Measurements from ENCODE around the gene RNF157.
A peak's percentile ranks its signal among the peaks of the same experiment; 100 is the strongest.
"Not testable (repeated sequence)": the region's sequence is repeated elsewhere in the genome, so short reads cannot be mapped to it uniquely, and the experiment has no call there.

RNF157 gene

GRCh38 chr17:76232342-76232741 is 8.0 kb downstream of the RNF157 start:
- no peak for DNase-seq

GRCh38 chr17:76226749-76227148 is 13.5 kb downstream of the RNF157 start:
- DNase-seq = not testable (repeated sequence)

GRCh38 chr17:76225373-76226086 is 14.8 kb downstream of the RNF157 start:
- not testable (repeated sequence) for DNase-seq

- no peak for DNase-seq
Measured at GRCh38 chr17:76223802-76224201, 16.5 kb downstream of the RNF157 start.

- DNase-seq = no peak
Measured at GRCh38 chr17:76219670-76220383, 20.5 kb downstream of the RNF157 start.

- DNase-seq = no peak
Measured at GRCh38 chr17:76217081-76217480, 23.2 kb downstream of the RNF157 start.

GRCh38 chr17:76213491-76213890 is 26.8 kb downstream of the RNF157 start:
- DNase-seq = no peak

- peak; percentile 60 for DNase-seq
Measured at GRCh38 chr17:76208120-76208519, 32.2 kb downstream of the RNF157 start.

GRCh38 chr17:76207275-76208059 is 32.8 kb downstream of the RNF157 start:
- DNase-seq = no peak

GRCh38 chr17:76205542-76206144 is 34.6 kb downstream of the RNF157 start:
- DNase-seq = not testable (repeated sequence)

GRCh38 chr17:76204277-76204676 is 36.0 kb downstream of the RNF157 start:
- DNase-seq = no peak

GRCh38 chr17:76200354-76200753 is 39.9 kb downstream of the RNF157 start:
- DNase-seq = no peak

GRCh38 chr17:76199469-76199868 is 40.8 kb downstream of the RNF157 start:
- DNase-seq = no peak

GRCh38 chr17:76198702-76199101 is 41.6 kb downstream of the RNF157 start:
- no peak for DNase-seq

GRCh38 chr17:76197911-76198310 is 42.4 kb downstream of the RNF157 start:
- DNase-seq = peak; percentile 35

- no peak for DNase-seq
Measured at GRCh38 chr17:76196675-76197074, 43.6 kb downstream of the RNF157 start.

- no peak for DNase-seq
Measured at GRCh38 chr17:76195281-76196096, 44.8 kb downstream of the RNF157 start.

- no peak for DNase-seq
Measured at GRCh38 chr17:76193591-76193990, 46.7 kb downstream of the RNF157 start.

- DNase-seq = no peak
Measured at GRCh38 chr17:76191896-76192295, 48.4 kb downstream of the RNF157 start.

GRCh38 chr17:76189741-76190140 is 50.6 kb downstream of the RNF157 start:
- DNase-seq = no peak

- DNase-seq = no peak
Measured at GRCh38 chr17:76189247-76189646, 51.0 kb downstream of the RNF157 start.

Data from NCI-H2029 (cell line).